Brain microvascular endothelial cell (primary cell): ENCODE data around the gene AFF4.
A peak's percentile ranks its signal among the peaks of the same experiment; 100 is the strongest.

Experiments used
- DNase-seq: peaks from one replicate; pipeline ENCODE4 v3.0.0-alpha.2; 2020
- H3K27ac ChIP-seq: fragments of 250-450 bp; sonication (Bioruptor Pico); 2 replicates; pipeline ENCODE4 v1.5.1; 2020; ENCODE audit warnings: mild to moderate bottlenecking, moderate library complexity
- H3K27me3 ChIP-seq: fragments of 250-450 bp; sonication (Bioruptor Pico); replicated peaks from 2 replicates; pipeline ENCODE4 v1.5.1; 2020; ENCODE audit warnings: mild to moderate bottlenecking
- H3K36me3 ChIP-seq: fragments of 250-450 bp; sonication (Bioruptor Pico); replicated peaks from 2 replicates; pipeline ENCODE4 v1.5.1; 2020; ENCODE audit warnings: mild to moderate bottlenecking
- H3K4me3 ChIP-seq: 2 replicates; pipeline ENCODE4 v1.5.1; 2011; ENCODE audit warnings: low read depth, mild to moderate bottlenecking, control low read depth, low read length, moderate library complexity
- in situ Hi-C: cut with HindIII; loops from 2 replicates; pipeline ENCODE4 v1.10.0; 2017; ENCODE audit warnings: low sequenced_read_pairs, low pct_ligation_motif_present
- TF ChIP-seq, protein P1 (sequence below): IDR thresholded peaks from 2 replicates; pipeline ENCODE4 v1.5.1; 2011; ENCODE audit warnings: low read depth, mild to moderate bottlenecking, moderate library complexity, low read length, control low read depth, inconsistent platforms; ENCODE audit errors: missing control alignments

The AFF4 gene

DNA sequence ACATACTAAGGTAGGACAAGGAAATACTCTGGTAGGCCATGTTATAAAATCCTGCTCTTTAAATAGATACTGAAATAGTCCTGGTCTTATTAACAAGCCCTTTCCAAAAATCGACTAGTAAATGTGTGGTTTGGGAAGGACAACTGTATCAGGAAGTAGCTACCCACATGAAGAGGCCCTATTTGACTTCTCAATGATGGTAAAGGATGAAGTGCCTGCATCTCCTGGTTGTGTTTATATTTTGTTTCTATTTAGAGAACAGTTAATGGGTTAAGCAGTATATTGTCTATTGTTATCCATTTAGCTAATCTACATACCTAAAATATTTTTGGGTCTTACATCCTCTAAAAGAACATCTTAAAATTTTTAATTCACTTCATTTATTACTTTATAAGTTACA, 109.6 kb downstream of the AFF4 start:
- in situ Hi-C loops: no loop called here

GRCh38 chr5:132853323-132853722, 110.1 kb downstream of the AFF4 start:
- Histone ChIP-seq H3K36me3 (no peaks in the 10 kb centered on the region), H3K4me3 (no peak overlapping the region), H3K27ac (no peak overlapping the region), H3K27me3 (no peaks in the 10 kb centered on the region)
- in situ Hi-C loops: no loop called here
- DNase-seq: no peak
- TF ChIP-seq, protein P1, sequence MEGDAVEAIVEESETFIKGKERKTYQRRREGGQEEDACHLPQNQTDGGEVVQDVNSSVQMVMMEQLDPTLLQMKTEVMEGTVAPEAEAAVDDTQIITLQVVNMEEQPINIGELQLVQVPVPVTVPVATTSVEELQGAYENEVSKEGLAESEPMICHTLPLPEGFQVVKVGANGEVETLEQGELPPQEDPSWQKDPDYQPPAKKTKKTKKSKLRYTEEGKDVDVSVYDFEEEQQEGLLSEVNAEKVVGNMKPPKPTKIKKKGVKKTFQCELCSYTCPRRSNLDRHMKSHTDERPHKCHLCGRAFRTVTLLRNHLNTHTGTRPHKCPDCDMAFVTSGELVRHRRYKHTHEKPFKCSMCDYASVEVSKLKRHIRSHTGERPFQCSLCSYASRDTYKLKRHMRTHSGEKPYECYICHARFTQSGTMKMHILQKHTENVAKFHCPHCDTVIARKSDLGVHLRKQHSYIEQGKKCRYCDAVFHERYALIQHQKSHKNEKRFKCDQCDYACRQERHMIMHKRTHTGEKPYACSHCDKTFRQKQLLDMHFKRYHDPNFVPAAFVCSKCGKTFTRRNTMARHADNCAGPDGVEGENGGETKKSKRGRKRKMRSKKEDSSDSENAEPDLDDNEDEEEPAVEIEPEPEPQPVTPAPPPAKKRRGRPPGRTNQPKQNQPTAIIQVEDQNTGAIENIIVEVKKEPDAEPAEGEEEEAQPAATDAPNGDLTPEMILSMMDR: no peak

More for the DNA sequence above, 109.6 kb downstream of the AFF4 start:
- TF ChIP-seq, protein P1: no peak
- no peaks in the 10 kb centered on the region for H3K27me3 ChIP-seq
- H3K36me3 ChIP-seq: no peaks in the 10 kb centered on the region
- DNase-seq: no peak
- H3K27ac ChIP-seq: no peak overlapping the region
- no peak overlapping the region for H3K4me3 ChIP-seq

- H3K27me3 ChIP-seq: no peaks in the 10 kb centered on the region
- DNase-seq: peak; percentile 38
- in situ Hi-C loops: no loop called here
- H3K4me3 ChIP-seq: no peak overlapping the region
- TF ChIP-seq, protein P1: no peak
- H3K27ac ChIP-seq: no peak overlapping the region
- H3K36me3 ChIP-seq: no peaks in the 10 kb centered on the region
Observed at GRCh38 chr5:132850066-132850465, 113.4 kb downstream of the AFF4 start.

DNA sequence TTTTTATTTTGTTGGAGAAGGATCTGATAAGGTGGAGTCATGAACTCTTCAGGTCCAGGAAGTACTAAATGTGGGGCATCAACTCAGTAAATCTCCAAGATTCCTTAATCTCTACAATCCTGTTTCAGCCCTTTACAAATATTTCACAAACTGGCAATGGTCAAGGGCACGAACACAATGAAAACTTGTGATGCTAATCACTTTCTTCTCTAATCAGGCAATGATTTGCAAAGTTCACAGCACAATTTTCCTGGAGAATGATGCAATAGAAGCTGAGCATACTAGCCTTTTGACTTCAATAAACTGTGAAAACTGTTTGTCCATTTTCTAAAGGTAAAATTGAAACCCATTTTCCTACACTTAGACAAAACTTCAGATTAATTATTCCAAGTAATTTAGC, 114.1 kb downstream of the AFF4 start:
- in situ Hi-C loops: no loop called here
- no peaks in the 10 kb centered on the region for H3K36me3 ChIP-seq
- H3K27ac ChIP-seq: no peak overlapping the region
- no peaks in the 10 kb centered on the region for H3K27me3 ChIP-seq
- no peak for DNase-seq
- TF ChIP-seq, protein P1: no peak
- H3K4me3 ChIP-seq: no peak overlapping the region

DNA sequence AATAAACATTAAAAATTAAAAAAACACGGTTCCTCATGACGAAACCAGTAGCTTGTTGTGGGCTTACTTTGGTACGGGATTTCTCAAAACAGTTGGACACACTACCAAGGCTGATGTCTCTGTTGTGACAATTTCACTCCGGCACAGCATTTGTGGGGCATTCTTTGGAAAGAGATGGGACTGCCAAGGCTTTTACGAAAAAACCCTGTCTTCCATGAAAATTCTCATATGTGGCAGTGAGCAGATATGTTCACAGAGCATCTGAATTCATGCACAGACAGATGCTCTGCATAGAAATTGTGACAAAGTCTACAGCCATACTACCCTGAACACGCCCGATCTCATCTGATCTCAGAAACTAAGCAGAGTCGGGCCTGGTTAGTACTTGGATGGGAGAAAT, 115.2 kb downstream of the AFF4 start:
- no peak overlapping the region for H3K4me3 ChIP-seq
- H3K36me3 ChIP-seq: no peaks in the 10 kb centered on the region
- in situ Hi-C loops: no loop called here
- no peak for DNase-seq
- no peaks in the 10 kb centered on the region for H3K27me3 ChIP-seq
- no peak overlapping the region for H3K27ac ChIP-seq
- TF ChIP-seq, protein P1: no peak

- in situ Hi-C loops: no loop called here
- TF ChIP-seq, protein P1: no peak
- no peak for DNase-seq
- Histone ChIP-seq H3K36me3 (no peaks in the 10 kb centered on the region), H3K4me3 (no peak overlapping the region), H3K27ac (no peak overlapping the region), H3K27me3 (no peaks in the 10 kb centered on the region)
Observed at GRCh38 chr5:132841305-132841704, 122.1 kb downstream of the AFF4 start.
